Peyer's patch (tissue), 4 donors: ENCODE data around the gene ACTC1. TPM values are rescaled to one million over a fixed set of nuclear protein-coding genes. Genes with fewer than 3 reads are reported as not detected.

Source experiments
- DNase-seq, 3 donors: peaks; one replicate each; pipeline ENCODE4 v3.0.0-alpha.2; 2017 to 2019
- H3K27ac ChIP-seq, 4 donors: fragments of 200-600 bp; sonication (generic); one replicate each; pipeline ENCODE4 v1.5.1; 2016 to 2019
- H3K27me3 ChIP-seq, 2 donors: fragments of 200-600 bp; sonication (generic); one replicate each; pipeline ENCODE4 v1.5.1; 2019
- H3K36me3 ChIP-seq, 3 donors: fragments of 200-600 bp; sonication (generic); one replicate each; pipeline ENCODE4 v1.5.1; 2016 to 2019
- H3K4me1 ChIP-seq, 4 donors: fragments of 200-600 bp; sonication (generic); one replicate each; pipeline ENCODE4 v1.5.1; 2016 to 2019
- H3K4me3 ChIP-seq, 4 donors: fragments of 200-600 bp; sonication (generic); 1 replicate in 3 of 4; 2 replicates in 1 of 4; pipeline ENCODE4 v1.5.1; 2016 to 2019; ENCODE audit warnings: mild to moderate bottlenecking in 1 of 4
- H3K9me3 ChIP-seq, 4 donors: fragments of 200-600 bp; sonication (generic); one replicate each; pipeline ENCODE4 v1.5.1; 2016 to 2019; ENCODE audit warnings: mild to moderate bottlenecking in 1 of 4
- POLR2A ChIP-seq, 2 donors: fragments of 450-650 bp; IDR thresholded peaks; one replicate each; pipeline ENCODE4 v1.5.1; 2017; ENCODE audit warnings: antibody characterized with exemption in 2 of 2, mild to moderate bottlenecking in 2 of 2, moderate library complexity in 2 of 2
- total RNA-seq, 4 donors: library from RNA; depleted of rRNA; stranded (reverse); fragments of >200 nt; gene quantifications; one replicate each; pipeline ENCODE4 v1.1.0, GENCODE V29; 2016
- TF ChIP-seq, protein P1 (sequence below), 6 experiments: fragments of 450-650 bp in 4 of 6; fragments of 200-600 bp in 2 of 6; sonication (generic) in 1 of 6; IDR thresholded peaks; one replicate each; pipeline ENCODE4 v1.5.1; 2017 to 2019; ENCODE audit warnings: antibody characterized with exemption in 6 of 6, mild to moderate bottlenecking in 3 of 6, moderate library complexity in 1 of 6

The ACTC1 gene
- total RNA-seq, 4 donors from 2014 or later = not detected

DNA sequence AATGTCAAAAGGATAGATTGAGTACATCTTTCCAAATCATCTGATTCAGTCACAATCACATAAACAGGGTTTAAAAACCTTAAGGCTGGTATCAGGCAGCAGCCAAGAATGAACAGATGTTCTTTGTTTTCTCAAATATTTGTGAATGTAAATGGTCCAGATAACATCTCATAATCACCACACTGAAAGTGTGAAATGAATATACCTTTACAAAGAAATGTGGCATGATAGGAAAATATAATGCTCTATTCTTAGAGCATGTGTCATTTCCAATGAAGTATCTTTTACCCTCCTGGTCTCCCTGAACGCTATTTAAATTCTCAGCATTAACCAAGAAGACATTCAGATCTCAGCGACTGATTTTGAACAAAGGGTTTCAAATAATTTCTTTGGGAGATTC lies 8.8 kb upstream of the ACTC1 start:
- no peak overlapping the region for H3K27ac ChIP-seq
- no peaks in the 10 kb centered on the region for H3K36me3 ChIP-seq
- TF ChIP-seq POLR2A (IDR thresholded peaks at IDR 0.05) = no peak
- TF ChIP-seq, protein P1, sequence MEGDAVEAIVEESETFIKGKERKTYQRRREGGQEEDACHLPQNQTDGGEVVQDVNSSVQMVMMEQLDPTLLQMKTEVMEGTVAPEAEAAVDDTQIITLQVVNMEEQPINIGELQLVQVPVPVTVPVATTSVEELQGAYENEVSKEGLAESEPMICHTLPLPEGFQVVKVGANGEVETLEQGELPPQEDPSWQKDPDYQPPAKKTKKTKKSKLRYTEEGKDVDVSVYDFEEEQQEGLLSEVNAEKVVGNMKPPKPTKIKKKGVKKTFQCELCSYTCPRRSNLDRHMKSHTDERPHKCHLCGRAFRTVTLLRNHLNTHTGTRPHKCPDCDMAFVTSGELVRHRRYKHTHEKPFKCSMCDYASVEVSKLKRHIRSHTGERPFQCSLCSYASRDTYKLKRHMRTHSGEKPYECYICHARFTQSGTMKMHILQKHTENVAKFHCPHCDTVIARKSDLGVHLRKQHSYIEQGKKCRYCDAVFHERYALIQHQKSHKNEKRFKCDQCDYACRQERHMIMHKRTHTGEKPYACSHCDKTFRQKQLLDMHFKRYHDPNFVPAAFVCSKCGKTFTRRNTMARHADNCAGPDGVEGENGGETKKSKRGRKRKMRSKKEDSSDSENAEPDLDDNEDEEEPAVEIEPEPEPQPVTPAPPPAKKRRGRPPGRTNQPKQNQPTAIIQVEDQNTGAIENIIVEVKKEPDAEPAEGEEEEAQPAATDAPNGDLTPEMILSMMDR (IDR thresholded peaks at IDR 0.05) = no peak
- H3K4me3 ChIP-seq = no peak overlapping the region
- H3K27me3 ChIP-seq = no peaks in the 10 kb centered on the region
- H3K9me3 ChIP-seq = no peaks in the 10 kb centered on the region
- H3K4me1 ChIP-seq = no peaks in the 10 kb centered on the region
- DNase-seq = no peak

DNA sequence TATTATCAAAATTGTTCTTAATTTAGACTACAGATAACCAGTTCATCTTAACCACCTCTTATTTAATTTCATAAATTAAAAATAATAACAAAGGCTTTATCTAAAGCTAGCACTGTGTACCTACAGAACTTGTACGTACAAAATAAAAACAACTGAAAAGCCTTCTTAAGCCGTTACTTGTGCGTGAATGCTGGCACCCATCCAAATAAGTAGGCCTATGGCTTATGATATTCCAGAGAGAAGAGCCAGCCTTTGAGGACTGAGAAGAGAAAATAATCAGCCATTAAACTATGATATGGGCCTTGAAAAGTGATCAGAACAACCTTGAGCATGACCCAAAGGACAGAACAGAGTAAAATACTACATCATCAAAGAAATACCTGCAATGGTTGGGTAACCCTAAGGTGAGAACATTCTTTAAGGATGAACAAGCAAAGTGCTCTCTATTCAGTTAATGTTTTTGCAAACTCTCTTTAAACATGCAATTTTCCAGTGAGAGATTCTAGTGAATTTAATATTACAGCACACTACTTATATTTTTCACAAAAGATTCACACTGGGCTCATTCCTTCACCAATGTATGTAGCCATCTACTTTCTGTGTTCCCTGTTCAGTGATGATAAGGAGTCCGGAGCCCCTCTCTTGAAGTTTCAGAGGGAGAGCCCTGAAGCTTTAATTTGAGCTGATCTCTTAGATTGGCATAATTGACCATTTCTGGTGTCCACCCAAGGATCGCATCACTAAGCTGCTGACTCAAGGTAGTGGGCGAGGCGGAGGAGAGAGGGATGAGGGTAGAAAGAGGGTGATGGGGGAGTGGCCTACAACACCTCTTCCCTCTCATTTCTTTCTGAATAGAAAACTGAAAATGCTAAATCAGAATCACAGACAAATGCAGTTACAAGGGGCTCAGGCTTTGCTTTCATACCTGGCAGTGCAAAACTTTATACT lies 7.7 kb upstream of the ACTC1 start:
- H3K27ac ChIP-seq = no peak overlapping the region
- no peaks in the 10 kb centered on the region for H3K4me1 ChIP-seq

DNA sequence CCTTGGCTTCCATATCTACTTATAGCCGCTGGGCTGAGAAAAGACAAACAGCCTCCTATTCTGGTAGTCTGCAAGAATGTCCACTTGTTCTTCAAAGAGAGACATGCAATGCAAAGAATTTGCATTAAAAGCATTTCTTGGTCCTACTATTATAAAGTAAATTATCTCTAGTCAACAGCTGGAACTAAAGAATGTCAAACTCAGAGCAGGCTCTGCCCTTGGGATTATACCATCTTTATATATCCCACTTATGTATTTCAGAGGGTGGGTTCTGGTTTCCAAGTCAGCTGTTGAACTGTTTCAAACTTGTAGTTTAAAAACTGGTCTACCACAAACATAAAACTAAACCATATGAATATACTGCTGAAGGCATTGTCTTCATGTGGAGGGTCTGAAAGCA lies 7.0 kb upstream of the ACTC1 start:
- no peak overlapping the region for H3K4me3 ChIP-seq
- H3K36me3 ChIP-seq = no peaks in the 10 kb centered on the region
- TF ChIP-seq, protein P1 (IDR thresholded peaks at IDR 0.05) = no peak
- no peak for TF ChIP-seq POLR2A (IDR thresholded peaks at IDR 0.05)
- no peak for DNase-seq
- no peaks in the 10 kb centered on the region for H3K4me1 ChIP-seq
- no peaks in the 10 kb centered on the region for H3K27me3 ChIP-seq
- no peaks in the 10 kb centered on the region for H3K9me3 ChIP-seq
- no peak overlapping the region for H3K27ac ChIP-seq

More for the DNA sequence above, 7.7 kb upstream of the ACTC1 start:
- DNase-seq = no peak
- H3K36me3 ChIP-seq = no peaks in the 10 kb centered on the region
- no peak overlapping the region for H3K4me3 ChIP-seq
- H3K9me3 ChIP-seq = no peaks in the 10 kb centered on the region
- H3K27me3 ChIP-seq = no peaks in the 10 kb centered on the region
- no peak for TF ChIP-seq POLR2A (IDR thresholded peaks at IDR 0.05)
- TF ChIP-seq, protein P1 (IDR thresholded peaks at IDR 0.05) = no peak

DNA sequence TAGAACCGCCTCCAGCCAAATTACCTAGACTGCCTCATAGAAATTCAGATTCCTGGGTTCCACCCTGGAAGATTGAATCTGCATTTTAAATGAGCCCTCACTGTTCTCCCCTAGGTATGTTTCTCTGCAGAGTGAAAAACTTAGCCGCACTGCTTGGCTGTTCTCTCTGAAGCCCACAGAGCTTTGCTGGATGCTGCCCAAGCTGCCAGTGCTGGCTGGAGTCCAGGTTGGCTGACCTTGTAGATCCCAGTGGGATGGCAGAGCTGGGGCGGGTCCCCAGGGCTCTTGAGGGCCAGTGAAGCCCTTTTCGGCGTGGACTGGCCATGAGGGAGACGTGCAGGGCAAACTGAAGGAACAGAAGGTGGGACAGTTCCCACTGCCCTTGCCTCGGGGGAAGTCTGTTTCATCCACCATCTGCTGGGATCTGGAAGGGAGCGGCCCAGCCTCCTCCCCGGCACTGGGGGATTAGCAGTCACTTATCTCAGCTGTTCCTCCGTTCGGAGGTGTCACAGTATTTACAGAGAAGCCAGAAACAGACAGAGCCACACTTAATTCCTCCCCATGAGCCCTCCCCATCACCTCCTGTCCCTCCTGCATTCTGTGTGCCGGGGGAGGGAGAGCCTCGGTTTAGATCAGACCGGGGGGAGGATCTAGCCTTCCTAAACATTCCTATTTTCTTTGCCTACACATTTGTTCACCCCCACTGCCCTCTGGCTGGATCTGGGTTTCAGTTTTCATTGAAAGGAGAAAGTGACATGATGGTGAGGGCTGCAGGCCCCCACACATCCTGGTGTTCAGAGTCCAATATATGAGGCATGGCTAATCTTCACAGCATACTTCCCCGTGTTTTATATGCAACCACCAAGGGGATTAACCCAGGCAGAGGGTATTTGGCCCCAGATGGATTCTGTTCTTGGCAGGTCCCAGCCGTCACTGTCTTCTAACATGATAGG lies 4.1 kb upstream of the ACTC1 start:
- DNase-seq = no peak
- TF ChIP-seq, protein P1 (IDR thresholded peaks at IDR 0.05) = no peak
- no peak for TF ChIP-seq POLR2A (IDR thresholded peaks at IDR 0.05)

DNA sequence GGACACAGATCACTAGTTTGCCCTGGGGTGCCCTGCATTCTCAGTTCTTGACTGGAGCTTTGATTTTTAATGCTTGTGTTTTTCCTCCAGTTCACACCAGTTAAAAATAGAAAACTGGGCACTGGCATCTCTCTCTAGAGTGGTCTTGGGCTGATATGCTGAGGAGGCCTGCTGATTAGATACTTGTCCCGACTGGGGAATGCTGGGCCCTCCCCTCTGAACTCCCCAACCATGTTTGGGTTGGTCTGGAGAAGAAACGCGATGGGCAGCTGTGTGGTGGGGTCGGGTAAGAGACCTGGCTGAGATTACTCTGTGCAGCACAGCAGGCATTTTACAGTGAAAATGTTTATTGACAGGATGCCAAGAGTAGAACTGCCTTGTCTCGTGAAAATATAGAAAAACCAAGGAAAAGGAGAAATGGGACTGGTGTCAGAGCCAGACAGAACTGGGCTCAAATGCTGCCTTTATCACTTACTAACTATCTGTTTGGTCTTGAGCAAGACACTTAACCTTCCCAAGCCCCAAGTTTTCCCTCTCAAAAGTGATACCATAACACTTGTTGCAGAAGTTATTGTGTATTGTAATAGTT lies 1.6 kb upstream of the ACTC1 start:
- no peaks in the 10 kb centered on the region for H3K4me1 ChIP-seq
- TF ChIP-seq, protein P1 (IDR thresholded peaks at IDR 0.05) = no peak
- no peak for TF ChIP-seq POLR2A (IDR thresholded peaks at IDR 0.05)
- no peak overlapping the region for H3K4me3 ChIP-seq
- DNase-seq = no peak
- no peak overlapping the region for H3K27ac ChIP-seq
- peaks cover 0 to 4% of the 10 kb centered on the region in 2 donors for H3K27me3 ChIP-seq
- H3K9me3 ChIP-seq = no peaks in the 10 kb centered on the region
- H3K36me3 ChIP-seq = no peaks in the 10 kb centered on the region

More for the DNA sequence above, 4.1 kb upstream of the ACTC1 start:
- H3K4me3 ChIP-seq = no peak overlapping the region
- no peaks in the 10 kb centered on the region for H3K4me1 ChIP-seq
- no peak overlapping the region for H3K27ac ChIP-seq
- H3K9me3 ChIP-seq = no peaks in the 10 kb centered on the region
- H3K36me3 ChIP-seq = no peaks in the 10 kb centered on the region
- H3K27me3 ChIP-seq = peaks cover 0 to 4% of the 10 kb centered on the region in 2 donors
